Caco-2 (cell line): Measurements from ENCODE around the gene TXLNB. TPM values are rescaled to one million over a fixed set of nuclear protein-coding genes. Genes with fewer than 3 reads are reported as not detected.

Experiments
- BruUV-seq: library from RNA; stranded (reverse); fragments of 400-500 nt; replicated peaks from 2 replicates; lab custom pipeline; 2021; lab: Mats Ljungman, UMichigan
- CTCF ChIA-PET: fragments of 300-600 bp; sonication (Branson Sonifier 250); formaldehyde crosslinking; loops from one replicate; lab custom pipeline; 2022; ENCODE audit warnings: antibody characterized with exemption; lab: Charles Lee
- POLR2A ChIA-PET: fragments of 300-600 bp; sonication (Branson Sonifier 250); formaldehyde crosslinking; loops from one replicate; lab custom pipeline; 2022; ENCODE audit warnings: antibody characterized with exemption; lab: Charles Lee
- DNase-seq, 2 experiments: peaks; one replicate each; pipeline versions ENCODE4 v3.0.0 to v3.0.0-alpha.2; 2020 to 2022
- H3K27me3 ChIP-seq: replicated peaks from 2 replicates; pipeline ENCODE4 v1.6.0; 2011; ENCODE audit warnings: low read length; ENCODE audit not compliant: control insufficient read depth, insufficient read depth
- H3K36me3 ChIP-seq: 2 replicates; pipeline ENCODE4 v1.5.1; 2011; ENCODE audit warnings: low read length; ENCODE audit not compliant: control insufficient read depth, insufficient read depth
- H3K4me1 ChIP-seq: fragments of 250-450 bp; sonication (Bioruptor Pico); 2 replicates; pipeline ENCODE4 v1.5.1; 2020; ENCODE audit warnings: mild to moderate bottlenecking
- H3K4me3 ChIP-seq: 2 replicates; pipeline ENCODE4 v1.5.1; 2011; ENCODE audit warnings: low read depth, mild to moderate bottlenecking, control low read depth, low read length
- H3K9me3 ChIP-seq: fragments of 250-450 bp; sonication (Bioruptor Pico); 2 replicates; pipeline ENCODE4 v1.5.1; 2020; ENCODE audit warnings: mild to moderate bottlenecking, moderate library complexity
- H3K27ac Mint-ChIP-seq: one replicate; pipeline ENCODE4 v1.8.0; 2022; ENCODE audit warnings: mixed read lengths; ENCODE audit not compliant: unreplicated experiment
- H3K27me3 Mint-ChIP-seq: one replicate; pipeline ENCODE4 v1.8.0; 2022; ENCODE audit warnings: mixed read lengths; ENCODE audit not compliant: insufficient read depth, unreplicated experiment
- H3K36me3 Mint-ChIP-seq: one replicate; pipeline ENCODE4 v1.8.0; 2022; ENCODE audit warnings: mild to moderate bottlenecking, mixed read lengths; ENCODE audit not compliant: insufficient read depth, unreplicated experiment
- H3K4me1 Mint-ChIP-seq: one replicate; pipeline ENCODE4 v1.8.0; 2022; ENCODE audit warnings: low read depth, mixed read lengths; ENCODE audit not compliant: unreplicated experiment
- H3K4me3 Mint-ChIP-seq: one replicate; pipeline ENCODE4 v1.8.0; 2022; ENCODE audit warnings: mild to moderate bottlenecking, moderate library complexity, mixed read lengths; ENCODE audit not compliant: unreplicated experiment
- H3K9me3 Mint-ChIP-seq: one replicate; pipeline ENCODE4 v1.8.0; 2022; ENCODE audit warnings: mixed read lengths; ENCODE audit not compliant: unreplicated experiment
- CTCF ChIP-seq, 2 experiments: fragments of 200-600 bp in 1 of 2; IDR thresholded peaks; 1 replicate in 1 of 2; 2 replicates in 1 of 2; pipeline versions ENCODE4 v1.5.1 to v1.8.0; 2011 to 2022; ENCODE audit warnings: antibody characterized with exemption in 1 of 2, control low read depth in 1 of 2, inconsistent platforms in 1 of 2, low read depth in 1 of 2, low read length in 1 of 2, mild to moderate bottlenecking in 1 of 2, moderate library complexity in 1 of 2; ENCODE audit not compliant: insufficient read depth in 1 of 2, severe bottlenecking in 1 of 2, unreplicated experiment in 1 of 2
- intact Hi-C: fragments of 100-400 bp; cut with micrococcal nuclease; formaldehyde crosslinking; loops from one replicate; pipeline ENCODE4 v1.10.0; 2022; ENCODE audit not compliant: unreplicated experiment
- total RNA-seq: library from RNA; stranded (reverse); gene quantifications from 2 replicates; pipeline ENCODE4 v1.2.3, GENCODE V29; 2022

Gene TXLNB
- total RNA-seq, 1 experiment from 2014 or later = not detected

GRCh38 chr6:139240161-139241010, 51.4 kb downstream of the TXLNB start:
- Mint-ChIP-seq H3K4me1 (no peaks in the 10 kb centered on the region), H3K27ac (no peak overlapping the region), H3K9me3 (no peaks in the 10 kb centered on the region), H3K36me3 (no peaks in the 10 kb centered on the region), H3K4me3 (no peak overlapping the region), H3K27me3 (no peaks in the 10 kb centered on the region)
- Histone ChIP-seq H3K9me3 (no peaks in the 10 kb centered on the region), H3K27me3 (no peaks in the 10 kb centered on the region), H3K36me3 (no peaks in the 10 kb centered on the region), H3K4me3 (no peak overlapping the region), H3K4me1 (no peaks in the 10 kb centered on the region)
- intact Hi-C loops = no loop called here
- ChIA-PET POLR2A (no interaction called here), CTCF (no interaction called here)
- no peak for DNase-seq
- no TSS peak for BruUV-seq
- TF ChIP-seq CTCF (IDR thresholded peaks at IDR 0.05; ENCODE audit: insufficient read depth in 1 of 2, low read depth in 1 of 2, low read length in 1 of 2, severe bottlenecking in 1 of 2, unreplicated experiment in 1 of 2) = no peak

- ChIA-PET CTCF (no interaction called here), POLR2A (no interaction called here)
- no peaks in the 10 kb centered on the region for H3K4me1 Mint-ChIP-seq
- H3K4me3 Mint-ChIP-seq = no peak overlapping the region
- no peaks in the 10 kb centered on the region for H3K4me1 ChIP-seq
- no peaks in the 10 kb centered on the region for H3K27me3 ChIP-seq
- no peaks in the 10 kb centered on the region for H3K27me3 Mint-ChIP-seq
- DNase-seq = no peak
- no peak overlapping the region for H3K4me3 ChIP-seq
- H3K36me3 ChIP-seq = no peaks in the 10 kb centered on the region
- H3K36me3 Mint-ChIP-seq = no peaks in the 10 kb centered on the region
- intact Hi-C loops = no loop called here
- H3K9me3 Mint-ChIP-seq = peaks cover 3% of the 10 kb centered on the region
- BruUV-seq = no TSS peak
- no peaks in the 10 kb centered on the region; the same call in 1 of the 2 replicates for H3K9me3 ChIP-seq
- TF ChIP-seq CTCF (IDR thresholded peaks at IDR 0.05; ENCODE audit: insufficient read depth in 1 of 2, low read depth in 1 of 2, low read length in 1 of 2, severe bottlenecking in 1 of 2, unreplicated experiment in 1 of 2) = no peak
- H3K27ac Mint-ChIP-seq = no peak overlapping the region
These were observed 52.7 kb downstream of the TXLNB start for GRCh38 chr6:139239064-139239463.

- H3K27ac Mint-ChIP-seq = no peak overlapping the region
- ChIA-PET POLR2A (no interaction called here), CTCF (no interaction called here)
- no TSS peak for BruUV-seq
- Histone ChIP-seq H3K36me3 (no peaks in the 10 kb centered on the region), H3K27me3 (no peaks in the 10 kb centered on the region), H3K4me1 (no peaks in the 10 kb centered on the region), H3K9me3 (no peaks in the 10 kb centered on the region; the same call in 1 of the 2 replicates), H3K4me3 (no peak overlapping the region)
- no peak for TF ChIP-seq CTCF (IDR thresholded peaks at IDR 0.05; ENCODE audit: insufficient read depth in 1 of 2, low read depth in 1 of 2, low read length in 1 of 2, severe bottlenecking in 1 of 2, unreplicated experiment in 1 of 2)
- H3K27me3 Mint-ChIP-seq = no peaks in the 10 kb centered on the region
- H3K9me3 Mint-ChIP-seq = peaks cover 10% of the 10 kb centered on the region
- H3K4me3 Mint-ChIP-seq = no peak overlapping the region
- intact Hi-C loops = no loop called here
- no peak for DNase-seq
- H3K4me1 Mint-ChIP-seq = no peaks in the 10 kb centered on the region
- H3K36me3 Mint-ChIP-seq = no peaks in the 10 kb centered on the region
These were observed 55.7 kb downstream of the TXLNB start for GRCh38 chr6:139236105-139236504.
